ENCODE results near the gene OS9.

OS9 gene

DNA sequence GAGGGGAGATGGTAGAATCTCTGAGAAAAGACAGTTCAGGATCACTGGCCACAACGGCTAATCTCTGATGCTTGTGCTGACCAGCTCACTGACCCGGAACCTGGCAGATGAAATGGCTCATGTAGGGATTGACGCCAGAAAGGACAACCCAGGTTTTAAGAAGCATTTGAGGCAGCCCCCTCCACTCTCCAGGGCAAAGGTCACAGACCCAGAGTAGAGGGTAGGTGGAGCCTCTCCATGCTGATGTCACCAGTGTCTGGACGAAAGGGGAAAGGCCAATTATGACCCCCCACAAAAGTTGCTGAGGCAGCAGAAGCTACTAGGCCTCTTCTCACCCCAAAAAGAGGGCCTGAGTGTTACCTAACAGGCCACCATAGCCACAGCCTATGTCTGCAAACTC lies 76.8 kb downstream of the OS9 start:
- Histone ChIP-seq H3K27ac (peak overlapping the region in 1 of 2 donors; percentile 91), H3K9me3 (no peaks in the 10 kb centered on the region), H3K27me3 (peaks cover 0 to 5% of the 10 kb centered on the region in 2 donors), H3K36me3 (peaks cover 0 to 23% (median 12%) of the 10 kb centered on the region in 3 donors), H3K4me3 (no peak overlapping the region), H3K4me1 (peaks cover 0 to 38% (median 32%) of the 10 kb centered on the region in 4 donors)
- intact Hi-C loops (cut with DNase I; ENCODE audit: low total_unique reads), result no loop called here
- DNase-seq, result peak in 1 of 2 donors; percentile 46
- TF ChIP-seq, protein P1, sequence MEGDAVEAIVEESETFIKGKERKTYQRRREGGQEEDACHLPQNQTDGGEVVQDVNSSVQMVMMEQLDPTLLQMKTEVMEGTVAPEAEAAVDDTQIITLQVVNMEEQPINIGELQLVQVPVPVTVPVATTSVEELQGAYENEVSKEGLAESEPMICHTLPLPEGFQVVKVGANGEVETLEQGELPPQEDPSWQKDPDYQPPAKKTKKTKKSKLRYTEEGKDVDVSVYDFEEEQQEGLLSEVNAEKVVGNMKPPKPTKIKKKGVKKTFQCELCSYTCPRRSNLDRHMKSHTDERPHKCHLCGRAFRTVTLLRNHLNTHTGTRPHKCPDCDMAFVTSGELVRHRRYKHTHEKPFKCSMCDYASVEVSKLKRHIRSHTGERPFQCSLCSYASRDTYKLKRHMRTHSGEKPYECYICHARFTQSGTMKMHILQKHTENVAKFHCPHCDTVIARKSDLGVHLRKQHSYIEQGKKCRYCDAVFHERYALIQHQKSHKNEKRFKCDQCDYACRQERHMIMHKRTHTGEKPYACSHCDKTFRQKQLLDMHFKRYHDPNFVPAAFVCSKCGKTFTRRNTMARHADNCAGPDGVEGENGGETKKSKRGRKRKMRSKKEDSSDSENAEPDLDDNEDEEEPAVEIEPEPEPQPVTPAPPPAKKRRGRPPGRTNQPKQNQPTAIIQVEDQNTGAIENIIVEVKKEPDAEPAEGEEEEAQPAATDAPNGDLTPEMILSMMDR (IDR thresholded peaks at IDR 0.05), result no peak
